Pancreas (tissue), 10 donors: ENCODE data around the gene NEURL3. TPM values are rescaled to one million over a fixed set of nuclear protein-coding genes. Genes with fewer than 3 reads are reported as not detected.

Experiments
- ATAC-seq, 4 donors: fragments of 200-7000 bp; cut with Tn5 transposase; one replicate each; pipeline versions ENCODE4 v1.8.0 to v1.9.1; 2020; ENCODE audit warnings: mild to moderate bottlenecking in 4 of 4, moderate library complexity in 4 of 4
- DNase-seq, 6 donors: peaks; one replicate each; pipeline ENCODE4 v3.0.0-alpha.2; 2020
- FAIRE-seq: peaks from 2 replicates; lab custom pipeline; 2012; peaks lifted over from hg19 to GRCh38; lab: Jason Lieb, UNC
- H3K27ac ChIP-seq, 4 donors: fragments of 200-600 bp; sonication (generic); 1 replicate in 3 of 4; 2 replicates in 1 of 4; pipeline versions ENCODE4 v1.5.0 to v1.8.0; 2020
- H3K27me3 ChIP-seq, 4 donors: fragments of 200-600 bp; one replicate each; pipeline ENCODE4 v1.8.0; 2021
- H3K36me3 ChIP-seq, 3 donors: fragments of 200-600 bp; sonication (generic) in 1 of 3; one replicate each; pipeline versions ENCODE4 v1.5.0 to v1.8.0; 2020 to 2021
- H3K4me1 ChIP-seq, 3 donors: fragments of 200-600 bp; one replicate each; pipeline ENCODE4 v1.8.0; 2021
- H3K4me3 ChIP-seq, 4 donors: fragments of 200-600 bp; sonication (generic) in 2 of 4; one replicate each; pipeline versions ENCODE4 v1.5.0 to v1.8.0; 2020 to 2021
- H3K9me3 ChIP-seq, 4 donors: fragments of 200-600 bp; one replicate each; pipeline ENCODE4 v1.8.0; 2021
- CTCF ChIP-seq, 4 donors: fragments of 200-600 bp; sonication (generic) in 3 of 4; IDR thresholded peaks; one replicate each; pipeline versions ENCODE4 v1.5.0 to v1.8.0; 2021; ENCODE audit warnings: antibody characterized with exemption in 4 of 4
- WGBS, 2 donors: extraction: QIAGEN DNeasy Blood & Tissue Kit; methylation state at CpG; one replicate each; pipeline ENCODE4 v1.1.7; 2013; 5-methylcytosine and 5-hydroxymethylcytosine counted together
- intact Hi-C, 3 donors: fragments of 100-400 bp; cut with DNase I; formaldehyde crosslinking; loops; one replicate each; pipeline versions ENCODE4 v1.11.1 to v1.14.2; 2022
- polyA plus RNA-seq, 2 donors: library from polyadenylated mRNA; stranded (reverse); fragments of 200-250 nt; gene quantifications; one replicate each; pipeline ENCODE4 v1.2.3, GENCODE V29; 2013
- total RNA-seq, 6 donors: library from RNA; stranded (reverse); fragmentation: NEBNext Ultra II Directional in 4 of 6; extraction: Animal tissue kit (Norgen Biotek cat#: 25700) in 4 of 6; gene quantifications; one replicate each; pipeline versions ENCODE4 v1.2.1 to v1.2.4, GENCODE V29; 2021 to 2023
- donor health status: healthy with polysubstance abuse.
- donor health status: DM: no; HTN: no; CAD: no; lungs with moderate emphysema.
- donor health status: DM: no; HTN: no; CAD: no.
- donor health status: control.
- donor health status: control.
- donor health status: Bipolar disorder and iron deficiency.
- donor health status: DM: yes; HTN: yes; CAD: no.
- donor health status: DM: no; HTN: no; CAD: no.
- donor health status: DM: no; HTN: no; CAD: no.
- donor health status: DM: yes; HTN: yes; CAD: no.

Gene NEURL3
- total and polyA plus RNA-seq, 8 donors: 8.6 to 73.5 (median 18.6) TPM

GRCh38 chr2:96506016-96506906, 1.1 kb upstream of the NEURL3 start:
- H3K4me1 ChIP-seq: peaks cover 6 to 49% (median 10%) of the 10 kb centered on the region in 3 donors
- 71 to 72% methylated on average over 8 of the region's 8 CpGs for WGBS, 2 donors
- intact Hi-C loops: no loop called here
- no peaks in the 10 kb centered on the region for H3K27me3 ChIP-seq
- no peaks in the 10 kb centered on the region for H3K36me3 ChIP-seq
- no peaks in the 10 kb centered on the region for H3K9me3 ChIP-seq
- FAIRE-seq: no peak
- H3K27ac ChIP-seq: peak overlapping the region in 3 of 4 donors; percentile 17 to 80 (median 66)
- no peak for ATAC-seq
- peak in 2 of 6 donors; percentile 10 to 48 for DNase-seq
- H3K4me3 ChIP-seq: peak overlapping the region in 1 of 4 donors; percentile 37
- TF ChIP-seq CTCF (IDR thresholded peaks at IDR 0.05): no peak

- Histone ChIP-seq H3K9me3 (no peaks in the 10 kb centered on the region), H3K36me3 (no peaks in the 10 kb centered on the region), H3K27me3 (no peaks in the 10 kb centered on the region), H3K27ac (peak overlapping the region; percentile 26 to 80 (median 58)), H3K4me3 (peak overlapping the region; percentile 16 to 38 (median 24)), H3K4me1 (peaks cover 6 to 45% (median 6%) of the 10 kb centered on the region in 3 donors)
- no peak for ATAC-seq
- TF ChIP-seq CTCF (IDR thresholded peaks at IDR 0.05): no peak
- peak in 1 of 6 donors; percentile 73 for DNase-seq
- WGBS, 2 donors: 61 to 66% methylated on average over 11 to 12 of the region's 12 CpGs
- intact Hi-C loops: no loop called here
- FAIRE-seq: no peak
These were observed 1.4 kb downstream of the NEURL3 start for GRCh38 chr2:96503637-96504243.

- 51% methylated on average over 13 of the region's 13 CpGs for WGBS, 2 donors
- H3K9me3 ChIP-seq: no peaks in the 10 kb centered on the region
- H3K4me1 ChIP-seq: peaks cover 0 to 45% (median under 1%) of the 10 kb centered on the region in 3 donors
- no peaks in the 10 kb centered on the region for H3K27me3 ChIP-seq
- ATAC-seq (peak; percentile 57 to 77 (median 70)), FAIRE-seq (no peak), DNase-seq (peak; percentile 75 to 90 (median 80))
- TF ChIP-seq CTCF (IDR thresholded peaks at IDR 0.05): no peak
- H3K4me3 ChIP-seq: peak overlapping the region; percentile 16 to 38 (median 24)
- intact Hi-C loops: no loop called here
- H3K36me3 ChIP-seq: no peaks in the 10 kb centered on the region
- peak overlapping the region; percentile 37 to 80 (median 58) for H3K27ac ChIP-seq
These were observed 2.1 kb downstream of the NEURL3 start for GRCh38 chr2:96502891-96503636.

- H3K27me3 ChIP-seq: no peaks in the 10 kb centered on the region
- H3K9me3 ChIP-seq: no peaks in the 10 kb centered on the region
- TF ChIP-seq CTCF (IDR thresholded peaks at IDR 0.05): no peak
- intact Hi-C loops: no loop called here
- 65 to 75% methylated on average over 16 of the region's 16 CpGs for WGBS, 2 donors
- ATAC-seq (peak in 2 of 4 donors; percentile 2), FAIRE-seq (no peak), DNase-seq (peak in 2 of 6 donors; percentile 43 to 77)
- H3K27ac ChIP-seq: peak overlapping the region; percentile 37 to 80 (median 58)
- peaks cover 0 to 40% (median 0%) of the 10 kb centered on the region in 3 donors for H3K4me1 ChIP-seq
- H3K36me3 ChIP-seq: no peaks in the 10 kb centered on the region
- peak overlapping the region in 3 of 4 donors; percentile 5 to 38 (median 27) for H3K4me3 ChIP-seq
These were observed 3.0 kb downstream of the NEURL3 start for GRCh38 chr2:96501886-96502810.
